Neural cell (in vitro differentiated cells): ENCODE measurements around the gene TUBGCP2.

ENCODE experiments used
- EP300 ChIP-seq: fragments of 450-650 bp; conservative IDR thresholded peaks from 2 replicates; pipeline ENCODE4 v1.6.1; 2014; ENCODE audit warnings: antibody characterized with exemption, mild to moderate bottlenecking, moderate library complexity; ENCODE audit not compliant: poor library complexity, severe bottlenecking
- EZH2 ChIP-seq: fragments of 200-600, 300-800 bp; shearing (Covaris generic), sonication (generic); IDR thresholded peaks from 2 replicates; pipeline ENCODE4 v1.6.1; 2014; ENCODE audit warnings: antibody characterized with exemption, low read length, borderline replicate concordance, mild to moderate bottlenecking; ENCODE audit not compliant: insufficient read depth, poor library complexity, severe bottlenecking

GRCh38 chr10:133264461-133264860 lies 44.2 kb downstream of the TUBGCP2 start:
- TF ChIP-seq EZH2: no peak
- TF ChIP-seq EP300: no peak
